ENCODE results near the gene SUSD4.

Gene SUSD4

DNA sequence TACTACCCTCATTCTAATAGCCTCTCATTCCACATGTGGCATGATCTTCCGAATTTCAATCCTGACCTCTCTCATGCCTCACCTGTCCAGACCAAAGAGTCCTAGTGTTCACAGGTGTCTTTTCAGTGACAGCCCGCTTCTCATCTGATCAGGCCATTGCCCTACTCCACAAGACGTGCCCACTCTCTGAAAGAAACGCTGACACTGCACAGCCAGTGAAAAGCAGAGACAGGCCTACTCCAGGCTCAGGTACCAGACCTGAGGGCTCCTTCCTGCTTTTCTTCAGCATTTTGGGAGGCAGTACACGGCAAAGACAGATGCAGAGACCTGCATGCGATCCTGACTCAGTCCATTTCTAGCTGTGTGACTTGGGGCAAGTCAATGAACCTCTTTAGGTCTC lies 43.0 kb downstream of the SUSD4 start:
- Histone ChIP-seq H3K4me3 (ENCODE audit: low read length, poor library complexity, severe bottlenecking) (no peak overlapping the region), H3K27me3 (ENCODE audit: insufficient read depth, low read length, poor library complexity, severe bottlenecking) (no peaks in the 10 kb centered on the region), H2AFZ (ENCODE audit: low read length) (no peak overlapping the region), H3K4me2 (ENCODE audit: low read depth, low read length, poor library complexity, severe bottlenecking) (no peak overlapping the region), H4K20me1 (ENCODE audit: insufficient read depth, low read length, poor library complexity, severe bottlenecking) (no peaks in the 10 kb centered on the region), H3K4me1 (ENCODE audit: insufficient read depth, low read length, poor library complexity, severe bottlenecking) (peaks cover 41% of the 10 kb centered on the region), H3K9me3 (ENCODE audit: insufficient read depth, low read depth, low read length) (no peaks in the 10 kb centered on the region), H3F3A (ENCODE audit: low read depth) (no peaks in the 10 kb centered on the region), H3K36me3 (ENCODE audit: insufficient read depth, low read length) (no peaks in the 10 kb centered on the region), H3K9ac (ENCODE audit: low read depth, low read length, poor library complexity, severe bottlenecking) (no peak overlapping the region), H3K9me2 (replicated peaks; ENCODE audit: low read depth, low read length) (no peaks in the 10 kb centered on the region), H3K79me2 (ENCODE audit: insufficient read depth, low read length) (no peaks in the 10 kb centered on the region)
- TF ChIP-seq, protein P1, sequence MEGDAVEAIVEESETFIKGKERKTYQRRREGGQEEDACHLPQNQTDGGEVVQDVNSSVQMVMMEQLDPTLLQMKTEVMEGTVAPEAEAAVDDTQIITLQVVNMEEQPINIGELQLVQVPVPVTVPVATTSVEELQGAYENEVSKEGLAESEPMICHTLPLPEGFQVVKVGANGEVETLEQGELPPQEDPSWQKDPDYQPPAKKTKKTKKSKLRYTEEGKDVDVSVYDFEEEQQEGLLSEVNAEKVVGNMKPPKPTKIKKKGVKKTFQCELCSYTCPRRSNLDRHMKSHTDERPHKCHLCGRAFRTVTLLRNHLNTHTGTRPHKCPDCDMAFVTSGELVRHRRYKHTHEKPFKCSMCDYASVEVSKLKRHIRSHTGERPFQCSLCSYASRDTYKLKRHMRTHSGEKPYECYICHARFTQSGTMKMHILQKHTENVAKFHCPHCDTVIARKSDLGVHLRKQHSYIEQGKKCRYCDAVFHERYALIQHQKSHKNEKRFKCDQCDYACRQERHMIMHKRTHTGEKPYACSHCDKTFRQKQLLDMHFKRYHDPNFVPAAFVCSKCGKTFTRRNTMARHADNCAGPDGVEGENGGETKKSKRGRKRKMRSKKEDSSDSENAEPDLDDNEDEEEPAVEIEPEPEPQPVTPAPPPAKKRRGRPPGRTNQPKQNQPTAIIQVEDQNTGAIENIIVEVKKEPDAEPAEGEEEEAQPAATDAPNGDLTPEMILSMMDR (conservative IDR thresholded peaks at IDR 0.05; ENCODE audit: low read length) = no peak
- TF ChIP-seq EZH2phosphoT487 (IDR thresholded peaks at IDR 0.05; ENCODE audit: borderline replicate concordance) = no peak

DNA sequence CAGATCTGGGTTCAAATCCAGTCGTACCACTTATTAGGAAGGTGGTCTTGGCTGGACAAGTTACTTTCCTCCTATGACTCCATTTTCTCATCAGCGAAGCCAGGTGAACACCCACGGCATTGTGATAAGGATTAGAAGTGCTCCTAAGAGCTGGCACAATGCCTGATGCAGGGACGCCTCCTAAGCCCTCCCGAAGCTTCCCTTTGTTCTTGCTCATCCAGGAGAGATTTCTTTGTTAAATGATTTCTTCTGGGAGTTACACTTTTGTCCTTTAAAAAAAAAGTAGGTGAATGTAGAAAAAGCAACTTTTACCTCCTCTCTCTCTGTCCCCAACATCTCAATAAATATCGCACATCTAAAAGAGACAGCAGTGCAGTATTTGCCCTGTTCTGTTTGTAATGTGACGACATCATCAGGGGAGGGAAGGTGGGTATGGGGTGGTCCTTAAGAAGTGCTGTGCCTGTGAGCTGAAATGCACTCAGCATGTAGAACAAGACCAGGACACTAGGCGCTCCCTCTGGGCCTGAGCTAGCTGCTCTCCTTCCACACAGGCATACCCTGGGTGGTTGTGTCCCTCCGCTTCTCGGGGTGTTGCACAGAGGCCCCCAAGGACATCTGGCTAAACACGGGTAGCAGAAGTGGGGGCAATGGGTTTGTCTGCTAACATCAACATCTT lies 43.9 kb downstream of the SUSD4 start:
- TF ChIP-seq EZH2phosphoT487 (IDR thresholded peaks at IDR 0.05; ENCODE audit: borderline replicate concordance) = no peak
- TF ChIP-seq, protein P1 (conservative IDR thresholded peaks at IDR 0.05; ENCODE audit: low read length) = no peak
- no peaks in the 10 kb centered on the region for H3K9me3 ChIP-seq (ENCODE audit: insufficient read depth, low read depth, low read length)

DNA sequence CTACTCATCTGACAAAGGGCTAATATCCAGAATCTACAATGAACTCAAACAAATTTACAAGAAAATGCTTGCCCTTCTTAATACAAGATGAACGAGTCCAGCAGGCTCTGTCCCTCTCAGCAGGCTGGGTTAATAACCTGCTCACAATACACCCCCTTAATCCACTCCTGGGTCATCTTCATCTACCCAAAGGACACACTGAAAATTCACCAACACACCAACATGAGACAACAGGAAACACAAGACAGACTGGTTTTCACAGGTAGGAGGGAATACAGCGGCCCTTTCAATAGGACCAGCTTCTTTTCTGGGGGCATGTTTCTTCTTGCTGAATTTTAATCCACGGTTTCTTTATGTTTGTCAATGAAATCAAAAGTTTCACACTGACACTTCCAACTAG lies 44.6 kb downstream of the SUSD4 start:
- no peak overlapping the region for H3K4me3 ChIP-seq (ENCODE audit: low read length, poor library complexity, severe bottlenecking)
- peaks cover 32% of the 10 kb centered on the region for H3K4me1 ChIP-seq (ENCODE audit: insufficient read depth, low read length, poor library complexity, severe bottlenecking)
- H2AFZ ChIP-seq (ENCODE audit: low read length) = no peak overlapping the region
- H3F3A ChIP-seq (ENCODE audit: low read depth) = no peaks in the 10 kb centered on the region
- no peaks in the 10 kb centered on the region for H3K36me3 ChIP-seq (ENCODE audit: insufficient read depth, low read length)
- TF ChIP-seq, protein P1 (conservative IDR thresholded peaks at IDR 0.05; ENCODE audit: low read length) = no peak
- TF ChIP-seq EZH2phosphoT487 (IDR thresholded peaks at IDR 0.05; ENCODE audit: borderline replicate concordance) = no peak
- no peaks in the 10 kb centered on the region for H3K27me3 ChIP-seq (ENCODE audit: insufficient read depth, low read length, poor library complexity, severe bottlenecking)
- H3K9me2 ChIP-seq (replicated peaks; ENCODE audit: low read depth, low read length) = no peaks in the 10 kb centered on the region
- H3K9me3 ChIP-seq (ENCODE audit: insufficient read depth, low read depth, low read length) = no peaks in the 10 kb centered on the region
- no peaks in the 10 kb centered on the region for H3K79me2 ChIP-seq (ENCODE audit: insufficient read depth, low read length)
- H4K20me1 ChIP-seq (ENCODE audit: insufficient read depth, low read length, poor library complexity, severe bottlenecking) = no peaks in the 10 kb centered on the region
- no peak overlapping the region for H3K9ac ChIP-seq (ENCODE audit: low read depth, low read length, poor library complexity, severe bottlenecking)
- no peak overlapping the region for H3K4me2 ChIP-seq (ENCODE audit: low read depth, low read length, poor library complexity, severe bottlenecking)

More for the DNA sequence above, 43.9 kb downstream of the SUSD4 start:
- H3K4me3 ChIP-seq (ENCODE audit: low read length, poor library complexity, severe bottlenecking) = no peak overlapping the region
- H3K9me2 ChIP-seq (replicated peaks; ENCODE audit: low read depth, low read length) = no peaks in the 10 kb centered on the region
- no peaks in the 10 kb centered on the region for H4K20me1 ChIP-seq (ENCODE audit: insufficient read depth, low read length, poor library complexity, severe bottlenecking)
- no peak overlapping the region for H3K9ac ChIP-seq (ENCODE audit: low read depth, low read length, poor library complexity, severe bottlenecking)
- H3K4me1 ChIP-seq (ENCODE audit: insufficient read depth, low read length, poor library complexity, severe bottlenecking) = peaks cover 38% of the 10 kb centered on the region
- H3K4me2 ChIP-seq (ENCODE audit: low read depth, low read length, poor library complexity, severe bottlenecking) = no peak overlapping the region
- no peaks in the 10 kb centered on the region for H3F3A ChIP-seq (ENCODE audit: low read depth)
- H2AFZ ChIP-seq (ENCODE audit: low read length) = no peak overlapping the region
- no peaks in the 10 kb centered on the region for H3K36me3 ChIP-seq (ENCODE audit: insufficient read depth, low read length)
- no peaks in the 10 kb centered on the region for H3K79me2 ChIP-seq (ENCODE audit: insufficient read depth, low read length)
- H3K27me3 ChIP-seq (ENCODE audit: insufficient read depth, low read length, poor library complexity, severe bottlenecking) = no peaks in the 10 kb centered on the region
